GM21717 (cell line): ENCODE results near the gene GLIS1.

Experiments used
- ATAC-seq: cut with Tn5 transposase; IDR thresholded peaks from one replicate; pipeline ENCODE4 v1.9.1; 2021; ENCODE audit warnings: mild to moderate bottlenecking, moderate library complexity; ENCODE audit not compliant: unreplicated experiment

GLIS1 gene

GRCh38 chr1:53600561-53600960 is 138.4 kb downstream of the GLIS1 start:
- no peak for ATAC-seq

- ATAC-seq = no peak
Observed at GRCh38 chr1:53600001-53600400, 139.0 kb downstream of the GLIS1 start.

GRCh38 chr1:53599481-53599880 is 139.5 kb downstream of the GLIS1 start:
- ATAC-seq = no peak

DNA sequence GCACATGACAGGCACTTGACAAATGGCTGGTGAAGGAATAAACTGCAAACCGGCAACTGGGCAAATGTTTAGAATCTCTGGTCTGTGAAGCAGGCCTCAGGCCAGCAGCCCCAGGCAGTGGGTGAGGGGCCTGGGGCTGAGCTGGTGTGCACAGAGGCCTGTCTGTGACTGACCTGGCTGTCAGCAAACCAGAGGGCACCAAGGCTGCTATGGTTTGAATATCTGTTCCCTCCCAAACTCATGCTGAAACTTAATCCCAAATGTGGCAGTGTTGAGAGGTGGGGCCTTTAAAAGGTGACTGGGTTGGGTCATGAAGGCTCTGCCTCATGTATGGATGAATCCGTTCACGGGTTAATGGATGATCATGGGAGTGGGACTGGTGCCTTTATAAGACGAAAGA is 140.0 kb downstream of the GLIS1 start:
- ATAC-seq = no peak

DNA sequence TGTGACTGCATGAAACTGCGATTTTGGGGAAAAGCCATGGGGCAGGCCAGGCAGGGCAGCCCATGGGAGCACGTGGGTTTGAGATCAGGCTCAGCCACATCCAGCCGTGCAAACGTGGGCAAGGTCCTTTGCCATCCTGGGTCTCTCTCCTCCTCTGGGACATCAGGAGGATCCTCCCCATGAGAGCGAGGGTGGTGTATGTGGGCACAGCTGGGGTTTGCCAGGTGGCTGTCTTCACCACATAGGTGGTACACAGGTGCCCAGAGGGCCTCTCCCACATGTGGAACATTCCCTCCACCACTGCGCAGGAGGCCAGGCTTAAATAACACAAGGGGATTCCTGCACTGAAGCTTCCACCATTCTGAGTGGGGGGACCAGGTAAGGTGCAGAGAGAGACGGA is 143.1 kb downstream of the GLIS1 start:
- no peak for ATAC-seq

DNA sequence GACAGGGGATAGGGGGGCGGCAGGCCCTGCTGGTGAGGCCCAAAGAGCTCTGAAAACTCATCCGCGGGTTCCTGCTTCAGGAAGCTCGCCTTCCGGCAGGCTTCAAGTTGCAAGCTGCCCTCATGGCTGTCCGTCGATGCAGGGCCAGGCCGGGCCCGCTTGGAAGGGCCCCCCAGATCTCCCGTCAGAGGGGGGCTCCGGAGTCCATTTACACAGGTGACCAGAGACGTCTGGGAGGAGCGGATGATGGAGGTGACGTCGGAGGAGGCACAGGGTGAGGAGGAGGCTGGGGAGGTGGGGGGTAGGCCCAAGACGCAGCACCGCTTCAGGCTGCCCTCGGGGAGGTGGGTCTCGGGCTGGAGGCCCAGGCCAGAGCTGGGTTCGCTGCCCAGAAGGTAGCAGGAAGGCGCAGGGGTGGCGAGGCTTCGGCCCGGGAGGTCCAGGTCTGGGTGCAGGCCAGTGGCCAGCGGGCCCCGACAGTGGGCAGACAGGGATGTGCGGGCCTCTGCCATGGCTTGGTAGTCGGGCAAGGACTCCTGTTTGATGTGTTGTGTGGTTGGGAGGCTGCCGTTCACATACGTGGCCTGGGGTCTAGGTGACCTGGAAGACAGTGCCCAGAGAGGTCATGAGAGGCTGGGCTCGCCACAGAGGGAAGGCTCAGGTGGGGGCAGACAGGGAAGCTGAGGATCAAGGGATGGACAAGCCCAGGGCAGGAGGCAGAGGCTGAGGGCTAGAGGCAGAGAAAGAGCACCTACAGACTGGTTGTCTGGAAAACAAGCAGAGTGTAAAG is 144.4 kb downstream of the GLIS1 start:
- no peak for ATAC-seq

- ATAC-seq = no peak
Observed at GRCh38 chr1:53593758-53594380, 145.1 kb downstream of the GLIS1 start.

DNA sequence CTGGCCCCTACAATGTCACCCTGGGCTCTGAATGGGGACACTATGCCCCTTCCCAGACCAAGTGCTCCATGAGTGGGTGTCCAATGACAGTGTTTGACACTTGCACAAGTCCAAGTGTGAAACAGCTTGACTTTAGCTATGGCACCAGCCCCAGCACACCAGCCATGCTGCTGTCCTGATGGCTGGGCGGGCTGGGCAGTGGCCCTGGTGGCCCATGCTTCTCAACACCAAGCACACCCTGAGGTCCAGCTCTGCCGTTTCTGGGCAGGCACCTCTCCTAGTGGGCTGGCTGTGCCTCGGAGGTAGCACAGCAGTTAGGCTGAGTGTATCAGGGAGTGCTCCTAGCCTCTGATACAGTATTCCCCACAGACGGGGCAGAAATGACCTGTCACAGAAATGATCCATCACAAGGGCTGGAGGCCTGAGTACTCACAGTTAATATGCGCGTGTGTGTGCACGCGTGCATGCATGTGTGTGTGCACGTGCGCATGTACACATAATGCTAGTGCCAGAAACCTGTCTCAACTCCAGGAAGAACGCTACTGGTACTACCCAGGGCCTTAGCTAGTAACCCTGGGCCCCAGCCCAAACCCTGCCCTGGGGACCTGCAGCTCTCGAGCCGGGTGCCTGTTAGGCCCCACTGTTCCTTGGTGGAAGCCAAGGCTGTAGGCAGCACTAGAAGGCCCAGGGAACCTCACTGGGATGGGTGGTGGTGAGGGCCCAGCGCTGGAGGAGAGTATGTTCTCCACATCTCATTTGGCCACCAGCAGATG is 145.8 kb downstream of the GLIS1 start:
- no peak for ATAC-seq

DNA sequence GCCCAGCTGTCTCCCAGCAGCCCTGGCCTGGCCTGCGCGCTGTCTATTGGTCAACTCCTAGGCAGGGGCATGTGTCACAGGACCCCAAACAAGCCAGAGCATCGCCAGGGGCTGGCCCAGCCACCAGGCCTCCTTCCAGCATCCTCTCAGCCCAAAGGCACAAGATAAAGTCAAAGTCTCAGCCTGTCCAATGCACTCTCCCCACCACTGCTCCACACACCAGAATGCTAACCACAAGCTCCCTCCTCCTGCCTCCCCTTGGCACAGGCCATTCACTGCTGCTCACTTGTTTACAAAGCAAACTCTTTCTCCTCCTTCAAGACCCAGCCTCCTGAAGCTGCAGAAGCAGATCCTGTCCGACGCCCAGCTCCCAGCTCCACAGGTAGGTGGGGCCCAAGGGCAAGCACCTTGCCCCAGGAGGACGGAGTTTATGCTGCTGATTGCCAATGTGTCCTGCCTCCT is 146.4 kb downstream of the GLIS1 start:
- ATAC-seq = no peak

- ATAC-seq = no peak
Observed at GRCh38 chr1:53591924-53592323, 147.0 kb downstream of the GLIS1 start.

DNA sequence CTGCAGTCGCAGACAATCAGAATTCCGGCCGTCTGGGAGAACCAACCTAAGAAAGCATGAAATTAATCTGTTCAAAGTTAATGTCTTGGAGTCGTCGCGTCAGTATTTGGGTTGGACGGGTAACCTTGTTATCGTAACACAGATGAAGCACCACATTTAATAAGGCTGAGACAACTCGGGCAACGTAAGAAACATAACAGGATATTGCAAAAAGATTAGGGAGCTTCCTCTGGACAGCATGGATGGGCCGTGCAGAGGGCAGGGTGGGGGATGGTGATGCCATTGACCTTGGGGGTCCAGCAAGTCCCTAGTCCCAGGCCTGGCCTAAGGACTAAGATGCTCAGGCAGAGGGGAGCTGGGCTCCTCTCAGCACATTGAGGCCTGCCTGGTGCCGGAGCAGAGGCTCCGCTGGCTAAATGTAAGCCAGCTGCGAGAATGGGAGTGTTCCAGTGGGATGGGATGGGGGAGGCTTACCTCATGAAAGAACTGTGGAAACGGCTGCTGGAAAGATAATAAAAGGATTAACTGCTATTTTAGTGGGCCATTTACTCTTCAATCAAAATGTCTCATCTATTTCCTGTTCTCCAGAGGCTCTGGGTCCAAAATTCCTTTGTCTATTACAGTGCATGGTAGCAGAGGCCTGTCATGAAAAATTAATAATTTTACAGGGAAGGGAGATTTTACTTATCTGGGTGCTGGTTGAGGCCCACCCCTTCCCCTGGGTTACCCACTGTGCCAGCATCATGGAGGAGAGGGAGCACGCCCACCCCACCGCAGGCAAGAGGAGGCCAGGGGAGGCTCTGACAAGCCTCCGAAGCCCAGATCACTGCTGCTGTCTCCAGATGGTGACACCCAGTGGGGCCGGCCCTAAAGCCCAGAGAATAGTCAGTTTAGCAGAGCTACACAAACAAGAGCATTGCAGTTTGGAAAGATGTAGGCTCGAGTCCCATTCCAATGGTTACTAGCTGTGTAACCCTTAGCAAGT is 148.1 kb downstream of the GLIS1 start:
- ATAC-seq = no peak

GRCh38 chr1:53590104-53590503 is 148.9 kb downstream of the GLIS1 start:
- ATAC-seq = no peak

DNA sequence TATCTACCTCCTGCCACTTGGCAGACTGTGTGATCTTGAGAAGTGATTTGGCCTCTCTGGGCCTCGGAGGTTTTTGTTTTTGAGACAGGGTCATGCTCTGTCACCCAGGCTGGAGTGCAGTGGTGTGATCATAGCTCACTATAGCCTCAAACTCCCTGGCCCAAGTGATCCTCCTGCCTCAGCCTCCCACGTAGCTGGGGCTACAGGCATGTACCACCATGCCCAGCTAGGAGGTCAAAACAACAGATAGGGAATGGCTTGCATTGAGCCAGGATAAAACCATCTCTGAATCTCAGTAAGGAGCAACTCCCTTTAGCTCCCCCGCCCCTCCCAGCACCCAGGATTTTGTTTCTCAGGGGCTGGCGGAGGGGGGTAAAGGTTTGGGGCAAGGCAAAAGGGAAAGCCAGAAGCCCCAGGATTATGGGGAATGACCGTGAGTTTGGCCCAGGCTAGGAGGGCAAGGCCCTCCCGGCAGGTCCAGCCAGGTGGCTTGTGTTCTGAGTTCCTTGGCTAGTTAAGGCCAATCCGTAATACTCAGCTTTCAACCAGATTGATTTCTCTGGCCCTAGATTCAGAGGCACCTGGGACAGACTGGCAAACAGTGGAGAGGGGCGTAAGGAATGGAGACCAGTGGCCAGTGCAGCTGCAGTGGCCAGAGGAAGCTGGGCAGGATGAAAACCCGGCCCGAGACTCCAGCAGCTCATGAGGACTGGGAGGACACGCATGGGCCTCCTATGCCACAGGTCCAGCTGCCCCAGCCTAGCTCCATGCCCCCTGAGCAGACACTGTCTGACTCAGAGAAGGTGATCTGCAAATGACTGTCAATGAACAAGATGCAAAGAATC is 149.7 kb downstream of the GLIS1 start:
- ATAC-seq = no peak

GRCh38 chr1:53588053-53588779 is 150.7 kb downstream of the GLIS1 start:
- no peak for ATAC-seq

- ATAC-seq = no peak
Observed at GRCh38 chr1:53587252-53587988, 151.5 kb downstream of the GLIS1 start.

- ATAC-seq = no peak
Observed at GRCh38 chr1:53586765-53587164, 152.2 kb downstream of the GLIS1 start.

DNA sequence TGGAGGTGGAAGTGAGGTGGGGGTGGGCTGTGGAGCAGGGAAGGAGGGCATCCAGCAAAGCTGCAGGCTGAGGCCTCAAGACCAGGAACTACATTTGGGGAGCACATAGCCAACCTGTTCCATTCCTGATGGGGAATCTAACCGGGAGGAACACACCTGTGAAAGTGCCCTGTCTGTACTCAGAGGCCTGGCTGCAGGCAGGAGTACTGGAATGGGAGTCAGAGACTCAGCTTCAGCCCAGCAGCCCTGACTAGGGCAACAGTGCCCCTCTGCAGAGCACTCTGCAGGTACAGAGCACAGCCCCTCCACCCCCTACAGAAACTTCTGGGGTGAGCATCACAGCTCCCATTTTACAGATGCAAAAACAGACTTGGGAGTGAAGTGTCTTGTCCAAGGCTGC is 153.4 kb downstream of the GLIS1 start:
- ATAC-seq = no peak

- no peak for ATAC-seq
Observed at GRCh38 chr1:53585129-53585528, 153.8 kb downstream of the GLIS1 start.
